ENCODE data around the gene NOTCH2. TPM values are rescaled to one million over a fixed set of nuclear protein-coding genes. Genes with fewer than 3 reads are reported as not detected.

The NOTCH2 gene
- total and polyA plus RNA-seq, 10 of the 15 experiments (the other 5 are each of a cell fraction or from before 2014, with no cell fraction given), result 0.02 to 2.0 (median 0.62) TPM; not detected in 1

GRCh38 chr1:119893238-119893791, 176.1 kb downstream of the NOTCH2 start:
- CTCF ChIA-PET, result interaction anchor here (1.8 kb wide), 1 partner anchor 8 kb away, joined by 3 read pairs; no protein-coding TSS in a partner anchor
- no peak overlapping the region for H3K4me2 ChIP-seq (ENCODE audit: control insufficient read depth, insufficient read depth)
- H3K9me3 ChIP-seq (replicated peaks; ENCODE audit: control insufficient read depth, insufficient read depth, low read length), result no peaks in the 10 kb centered on the region
- in situ Hi-C loops (cut with MboI) (no loop called here), intact Hi-C loops (cut with micrococcal nuclease; ENCODE audit: unreplicated experiment) (no loop called here)
- SMC1A ChIA-PET (ENCODE audit: uncharacterized antibody, unreplicated experiment), result no interaction called here
- no peak overlapping the region for H3K4me3 ChIP-seq
- FAIRE-seq (no peak), DNase-seq (ENCODE audit: low read depth, low spot score) (no peak), ATAC-seq (no peak)
- H3K79me2 ChIP-seq (ENCODE audit: control insufficient read depth, insufficient read depth, low read length), result no peaks in the 10 kb centered on the region
- POLR2A ChIA-PET, result no interaction called here
- 39% methylated on average over 6 of the region's 6 CpGs for WGBS (ENCODE audit: insufficient coverage, insufficient replicate concordance, low lambda C conversion rate, missing lambda C conversion rate)
- H2AFZ ChIP-seq (ENCODE audit: control insufficient read depth, low read depth, low read length), result no peak overlapping the region
- H4K20me1 ChIP-seq (ENCODE audit: control insufficient read depth, insufficient read depth), result no peaks in the 10 kb centered on the region
- BruUV-seq (replicated peaks), result no TSS peak
- H3K4me1 ChIP-seq (ENCODE audit: control insufficient read depth, insufficient read depth, low read length), result no peaks in the 10 kb centered on the region
- H3K27ac ChIP-seq (ENCODE audit: control insufficient read depth, insufficient read depth), result no peak overlapping the region
- no peak overlapping the region for H3K9ac ChIP-seq (ENCODE audit: control insufficient read depth, insufficient read depth, low read length)
- TF ChIP-seq ZNF207 (IDR thresholded peaks at IDR 0.05; ENCODE audit: borderline replicate concordance), result no peak
- no peak for TF ChIP-seq TCF7 (IDR thresholded peaks at IDR 0.05; ENCODE audit: borderline replicate concordance)
- no peak for TF ChIP-seq SUPT20H (IDR thresholded peaks at IDR 0.05; ENCODE audit: borderline replicate concordance, control insufficient read depth, low read depth, low read length)
- TF ChIP-seq SPI1 (IDR thresholded peaks at IDR 0.05; ENCODE audit: borderline replicate concordance, insufficient read depth, low read depth, low read length), result no peak
- TF ChIP-seq MTA3 (IDR thresholded peaks at IDR 0.05; ENCODE audit: borderline replicate concordance, low read length), result no peak
- no peak for TF ChIP-seq SMC3 (IDR thresholded peaks at IDR 0.05; ENCODE audit: borderline replicate concordance, low read length)
- TF ChIP-seq ZNF622 (IDR thresholded peaks at IDR 0.05), result no peak
- TF ChIP-seq ZNF274 (IDR thresholded peaks at IDR 0.05; ENCODE audit: insufficient read depth, insufficient read length), result no peak
- TF ChIP-seq NR2C1 (IDR thresholded peaks at IDR 0.05), result no peak
- no peak for TF ChIP-seq TAF1 (IDR thresholded peaks at IDR 0.05; ENCODE audit: borderline replicate concordance, low read depth, low read length)
- RAD21 ChIA-PET (ENCODE audit: unreplicated experiment), result no interaction called here
- H3K27me3 ChIP-seq (replicated peaks in 1 of 2; ENCODE audit: control insufficient read depth in 2 of 2, insufficient read depth in 2 of 2, low read length in 1 of 2), result peaks cover 0 to 3% of the 10 kb centered on the region in 2 experiments; a peak in 3 of 4 replicates
- H3K36me3 ChIP-seq (ENCODE audit: control insufficient read depth in 2 of 2, insufficient read depth in 2 of 2, low read length in 1 of 2), result no peaks in the 10 kb centered on the region

Data from GM12878 (cell line).